CD4-positive, alpha-beta T cell (primary cell): Measurements from ENCODE around the gene PSMB2. TPM values are rescaled to one million over a fixed set of nuclear protein-coding genes. Genes with fewer than 3 reads are reported as not detected.

ENCODE experiments used
- ATAC-seq: fragments of 200-7000 bp; cut with Tn5 transposase; one replicate; pipeline ENCODE4 v1.10.0; 2022; ENCODE audit warnings: mild to moderate bottlenecking; ENCODE audit not compliant: poor library complexity
- CTCF ChIA-PET: fragments of 350-600 bp; sonication (Branson Sonifier 250); formaldehyde crosslinking; loops from one replicate; lab custom pipeline; 2021; ENCODE audit warnings: antibody characterized with exemption, inconsistent platforms; lab: Charles Lee
- POLR2A ChIA-PET: fragments of 350-600 bp; sonication (Branson Sonifier 250); formaldehyde crosslinking; loops from one replicate; lab custom pipeline; 2021; ENCODE audit warnings: antibody characterized with exemption, inconsistent platforms; lab: Charles Lee
- DNase-seq, 14 experiments: peaks; one replicate each; pipeline ENCODE4 v3.0.0-alpha.2; 2013 to 2020; ENCODE audit warnings: mixed read lengths in 2 of 14
- H3K27ac ChIP-seq, 2 donors: one replicate each; pipeline versions ENCODE4 v1.5.1 to v1.7.0; 2013; ENCODE audit warnings: low read length in 2 of 2, low read depth in 1 of 2, mild to moderate bottlenecking in 1 of 2
- H3K27me3 ChIP-seq, 2 experiments: 1 replicate in 1 of 2; 2 replicates in 1 of 2; pipeline versions ENCODE4 v1.6.1 to v1.7.0; 2013; ENCODE audit warnings: low read length in 2 of 2, control low read depth in 1 of 2, mild to moderate bottlenecking in 1 of 2, moderate library complexity in 1 of 2; ENCODE audit not compliant: insufficient read depth in 2 of 2, control insufficient read depth in 1 of 2
- H3K36me3 ChIP-seq: one replicate; pipeline ENCODE4 v1.6.1; 2013; ENCODE audit warnings: low read length, control low read depth; ENCODE audit not compliant: insufficient read depth
- H3K4me1 ChIP-seq: one replicate; pipeline ENCODE4 v1.6.1; 2013; ENCODE audit warnings: low read length, control low read depth; ENCODE audit not compliant: insufficient read depth
- H3K4me3 ChIP-seq: one replicate; pipeline ENCODE4 v1.5.1; 2013; ENCODE audit warnings: mild to moderate bottlenecking, low read length, moderate library complexity
- H3K9me3 ChIP-seq, 2 experiments: 1 replicate in 1 of 2; 2 replicates in 1 of 2; pipeline versions ENCODE4 v1.6.1 to v1.7.0; 2013; ENCODE audit warnings: low read length in 2 of 2, mild to moderate bottlenecking in 2 of 2, control low read depth in 1 of 2, moderate library complexity in 1 of 2; ENCODE audit not compliant: control insufficient read depth in 1 of 2, insufficient read depth in 1 of 2
- H3K27ac Mint-ChIP-seq: one replicate; pipeline ENCODE4 v1.8.0; 2020; ENCODE audit warnings: mixed read lengths
- H3K27me3 Mint-ChIP-seq: one replicate; pipeline ENCODE4 v1.8.0; 2021; ENCODE audit warnings: mixed read lengths
- H3K36me3 Mint-ChIP-seq: one replicate; pipeline ENCODE4 v1.8.0; 2021; ENCODE audit warnings: low read depth, mixed read lengths
- H3K4me1 Mint-ChIP-seq: one replicate; pipeline ENCODE4 v1.8.0; 2021; ENCODE audit warnings: low read depth, mixed read lengths
- H3K4me3 Mint-ChIP-seq: one replicate; pipeline ENCODE4 v1.8.0; 2020; ENCODE audit warnings: mild to moderate bottlenecking, mixed read lengths
- H3K9me3 Mint-ChIP-seq: one replicate; pipeline ENCODE4 v1.8.0; 2020; ENCODE audit warnings: mixed read lengths
- intact Hi-C, 2 experiments: fragments of 100-400 bp; cut with DNase I in 1 of 2; cut with micrococcal nuclease in 1 of 2; formaldehyde crosslinking; loops; one replicate each; pipeline versions ENCODE4 v1.15.1 to v1.9.0; 2023 to 2025; cut with DNase I, micrococcal nuclease
- total RNA-seq, 174 experiments: library from RNA in 2 of 174; stranded (reverse) in 2 of 174; gene quantifications; one replicate each; pipeline ENCODE4 v1.2.3 and lab custom pipeline; 2021 to 2026
- TF ChIP-seq, protein P1 (sequence below): fragments of 200-600 bp; IDR thresholded peaks from one replicate; pipeline ENCODE4 v1.8.0; 2022; ENCODE audit warnings: antibody characterized with exemption, mild to moderate bottlenecking

Gene PSMB2
- total RNA-seq, 2 experiments from 2014 or later, result 34.0 to 35.3 TPM

DNA sequence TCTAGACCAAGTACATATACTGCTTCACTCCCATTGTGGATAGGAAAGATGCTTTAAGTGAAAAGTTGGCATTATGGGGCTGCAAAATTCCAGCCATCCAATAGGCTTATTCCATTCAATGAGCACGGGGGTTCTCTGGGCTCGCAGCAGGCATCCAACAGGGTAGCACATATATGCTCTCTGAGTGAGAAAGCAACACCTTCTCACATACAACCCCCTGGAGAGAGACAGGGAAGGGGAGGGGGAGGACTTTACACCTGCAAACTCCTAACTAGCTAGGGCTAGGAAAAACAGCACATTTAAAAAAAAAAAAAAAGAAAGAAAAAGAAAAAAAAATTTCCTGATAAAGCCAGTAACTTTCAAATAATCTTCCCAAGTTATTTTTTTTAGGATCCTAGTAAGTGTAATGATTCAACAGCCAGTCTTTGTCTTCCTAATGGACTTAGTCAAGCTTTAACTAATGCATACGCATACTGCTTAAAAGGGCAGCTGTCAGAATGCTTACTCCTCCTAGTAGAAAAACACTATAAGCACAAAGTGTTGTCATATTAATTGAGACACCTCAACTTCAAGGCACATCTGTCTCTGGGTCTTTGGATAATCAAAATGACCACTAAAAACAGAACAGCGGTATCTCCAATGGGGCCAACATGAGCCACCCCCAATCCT is 18.7 kb downstream of the PSMB2 start:
- Histone ChIP-seq H3K4me3 (no peak overlapping the region), H3K9me3 (no peaks in the 10 kb centered on the region), H3K27ac (no peak overlapping the region), H3K27me3 (no peaks in the 10 kb centered on the region), H3K4me1 (no peaks in the 10 kb centered on the region), H3K36me3 (peaks cover 41% of the 10 kb centered on the region)
- H3K27me3 Mint-ChIP-seq, result no peaks in the 10 kb centered on the region
- ChIA-PET CTCF (interaction anchor here (0.6 to 0.7 kb wide), 3 partner anchors 8 to 1834 kb away, joined by 3 to 5 read pairs (median 3); no protein-coding TSS in a partner anchor), POLR2A (no interaction called here)
- TF ChIP-seq, protein P1, sequence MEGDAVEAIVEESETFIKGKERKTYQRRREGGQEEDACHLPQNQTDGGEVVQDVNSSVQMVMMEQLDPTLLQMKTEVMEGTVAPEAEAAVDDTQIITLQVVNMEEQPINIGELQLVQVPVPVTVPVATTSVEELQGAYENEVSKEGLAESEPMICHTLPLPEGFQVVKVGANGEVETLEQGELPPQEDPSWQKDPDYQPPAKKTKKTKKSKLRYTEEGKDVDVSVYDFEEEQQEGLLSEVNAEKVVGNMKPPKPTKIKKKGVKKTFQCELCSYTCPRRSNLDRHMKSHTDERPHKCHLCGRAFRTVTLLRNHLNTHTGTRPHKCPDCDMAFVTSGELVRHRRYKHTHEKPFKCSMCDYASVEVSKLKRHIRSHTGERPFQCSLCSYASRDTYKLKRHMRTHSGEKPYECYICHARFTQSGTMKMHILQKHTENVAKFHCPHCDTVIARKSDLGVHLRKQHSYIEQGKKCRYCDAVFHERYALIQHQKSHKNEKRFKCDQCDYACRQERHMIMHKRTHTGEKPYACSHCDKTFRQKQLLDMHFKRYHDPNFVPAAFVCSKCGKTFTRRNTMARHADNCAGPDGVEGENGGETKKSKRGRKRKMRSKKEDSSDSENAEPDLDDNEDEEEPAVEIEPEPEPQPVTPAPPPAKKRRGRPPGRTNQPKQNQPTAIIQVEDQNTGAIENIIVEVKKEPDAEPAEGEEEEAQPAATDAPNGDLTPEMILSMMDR, result no peak
- ATAC-seq, result no peak
- no peaks in the 10 kb centered on the region for H3K9me3 Mint-ChIP-seq
- DNase-seq, result no peak
- H3K36me3 Mint-ChIP-seq, result peaks cover 69% of the 10 kb centered on the region
- intact Hi-C loops, result no loop called here
- H3K27ac Mint-ChIP-seq, result no peak overlapping the region
- peaks cover 12% of the 10 kb centered on the region for H3K4me1 Mint-ChIP-seq
- H3K4me3 Mint-ChIP-seq, result no peak overlapping the region

DNA sequence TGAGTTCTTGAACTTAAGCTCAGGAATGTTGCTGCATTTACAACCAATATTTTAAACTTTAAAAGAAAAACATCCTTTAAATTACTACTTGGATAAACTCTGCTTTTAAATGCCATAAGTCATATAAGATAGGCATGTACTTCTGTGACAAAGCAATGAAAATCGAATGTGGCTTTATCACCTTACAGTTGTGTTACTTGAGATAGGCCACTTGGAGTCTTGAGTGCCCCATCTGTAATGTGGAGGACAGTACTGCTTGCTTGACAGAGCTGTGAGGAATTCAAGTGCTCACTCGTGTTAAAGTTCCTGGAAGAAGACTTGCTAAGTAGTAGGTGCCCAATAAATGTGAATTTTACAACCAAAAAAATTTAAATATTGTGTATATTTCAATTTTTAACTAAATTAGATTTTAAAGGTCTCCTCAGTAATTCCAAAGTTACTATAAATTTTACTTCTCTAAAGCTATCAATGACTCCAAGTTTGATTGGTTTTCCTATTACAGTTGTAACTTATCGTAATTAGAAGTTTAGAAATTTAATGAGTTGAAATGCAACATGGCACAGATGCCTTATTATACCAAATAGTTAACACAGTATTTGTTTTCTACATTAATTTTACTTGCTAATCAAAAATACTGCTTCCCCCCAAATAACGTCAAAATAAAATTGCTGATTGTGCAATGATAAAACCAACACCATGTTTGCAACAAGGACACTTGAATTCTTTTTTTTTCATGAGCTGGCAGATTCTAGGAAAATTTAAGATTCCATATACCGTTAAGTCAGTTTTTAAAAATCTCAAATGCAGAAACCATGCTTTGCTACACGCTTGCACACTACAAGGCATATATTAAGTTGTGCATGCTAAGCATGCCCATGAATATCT is 21.8 kb downstream of the PSMB2 start:
- no peaks in the 10 kb centered on the region for H3K9me3 ChIP-seq
- no peak overlapping the region for H3K27ac Mint-ChIP-seq
- no peak overlapping the region for H3K27ac ChIP-seq
- no peak overlapping the region for H3K4me3 Mint-ChIP-seq
- no peak for DNase-seq
- no peaks in the 10 kb centered on the region for H3K9me3 Mint-ChIP-seq
- no peaks in the 10 kb centered on the region for H3K27me3 ChIP-seq
- CTCF ChIA-PET, result interaction anchor here (1.0 to 1.4 kb wide), 2 partner anchors 13 to 96 kb away, joined by 3 to 4 read pairs; no protein-coding TSS in a partner anchor
- no peaks in the 10 kb centered on the region for H3K27me3 Mint-ChIP-seq
- POLR2A ChIA-PET, result no interaction called here
- peaks cover 67% of the 10 kb centered on the region for H3K36me3 ChIP-seq
- TF ChIP-seq, protein P1, result no peak
- H3K4me1 ChIP-seq, result peaks cover 2% of the 10 kb centered on the region
- H3K4me3 ChIP-seq, result no peak overlapping the region
- ATAC-seq, result no peak
- H3K36me3 Mint-ChIP-seq, result peaks cover 78% of the 10 kb centered on the region
- intact Hi-C loops, result loop anchor here in 1 of 2 experiments (5.0 kb wide), 1 partner anchor 43 kb away; no protein-coding TSS in a partner anchor
- H3K4me1 Mint-ChIP-seq, result peaks cover 13% of the 10 kb centered on the region

DNA sequence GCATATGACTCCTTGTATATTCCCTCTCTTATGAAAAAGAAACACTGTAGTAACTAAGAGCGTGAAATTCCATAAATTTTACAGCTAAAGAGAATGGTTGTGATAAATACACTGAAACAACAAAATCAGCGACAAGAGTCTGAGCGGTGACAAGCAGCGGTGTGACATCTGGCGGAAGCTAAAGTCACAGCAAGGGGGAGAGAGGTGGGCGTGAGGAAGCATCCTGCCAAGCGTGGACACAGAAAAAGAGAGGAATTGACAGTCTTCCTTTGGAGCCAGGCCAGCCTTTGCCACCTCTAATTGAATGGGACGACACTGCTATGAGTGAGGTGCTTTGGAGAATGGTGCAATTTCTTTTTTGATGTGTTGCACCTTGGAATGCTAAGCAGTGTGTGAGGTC is 25.9 kb downstream of the PSMB2 start:
- no peaks in the 10 kb centered on the region for H3K27me3 ChIP-seq
- ATAC-seq, result no peak
- H3K4me1 Mint-ChIP-seq, result peaks cover 15% of the 10 kb centered on the region
- intact Hi-C loops, result loop anchor here in 1 of 2 experiments (5.0 kb wide), 1 partner anchor 47 kb away; no protein-coding TSS in a partner anchor
- POLR2A ChIA-PET, result no interaction called here
- no peak overlapping the region for H3K27ac ChIP-seq
- no peaks in the 10 kb centered on the region for H3K27me3 Mint-ChIP-seq
- H3K9me3 ChIP-seq, result no peaks in the 10 kb centered on the region
- TF ChIP-seq, protein P1, result no peak
- H3K36me3 ChIP-seq, result peaks cover 55% of the 10 kb centered on the region
- H3K36me3 Mint-ChIP-seq, result peaks cover 82% of the 10 kb centered on the region
- H3K4me3 ChIP-seq, result no peak overlapping the region
- DNase-seq, result no peak
- H3K9me3 Mint-ChIP-seq, result no peaks in the 10 kb centered on the region
- peaks cover 2% of the 10 kb centered on the region for H3K4me1 ChIP-seq
- H3K4me3 Mint-ChIP-seq, result no peak overlapping the region
- CTCF ChIA-PET, result no interaction called here
- no peak overlapping the region for H3K27ac Mint-ChIP-seq
